HEK293 (cell line): ENCODE results near the gene ARMH2.

Experiments
- KLF16 ChIP-seq: fragments of 450-650 bp; formaldehyde crosslinking; IDR thresholded peaks from 2 replicates; pipeline ENCODE4 v1.5.1; 2017; ENCODE audit warnings: missing biosample characterization, missing genetic modification characterization
- YY1 ChIP-seq: fragments of 450-650 bp; formaldehyde crosslinking; IDR thresholded peaks from 2 replicates; pipeline ENCODE4 v1.5.1; 2018; ENCODE audit warnings: missing biosample characterization, missing genetic modification characterization
- ZEB2 ChIP-seq: fragments of 450-650 bp; formaldehyde crosslinking; IDR thresholded peaks from 2 replicates; pipeline ENCODE4 v1.5.1; 2016; ENCODE audit warnings: missing biosample characterization, missing genetic modification characterization
- ZNF174 ChIP-seq: fragments of 450-650 bp; formaldehyde crosslinking; IDR thresholded peaks from 2 replicates; pipeline ENCODE4 v1.5.0; 2017; ENCODE audit warnings: missing biosample characterization, mild to moderate bottlenecking, missing genetic modification characterization
- ZNF311 ChIP-seq: fragments of 450-650 bp; formaldehyde crosslinking; IDR thresholded peaks from 2 replicates; pipeline ENCODE4 v1.5.1; 2017; ENCODE audit warnings: missing biosample characterization, missing genetic modification characterization, borderline replicate concordance
- ZNF501 ChIP-seq: fragments of 450-650 bp; formaldehyde crosslinking; IDR thresholded peaks from 2 replicates; pipeline ENCODE4 v1.5.1; 2016; ENCODE audit warnings: missing biosample characterization, missing genetic modification characterization
- ZNF548 ChIP-seq: fragments of 450-650 bp; formaldehyde crosslinking; IDR thresholded peaks from 2 replicates; pipeline ENCODE4 v1.5.1; 2016; ENCODE audit warnings: missing biosample characterization, missing genetic modification characterization
- ZNF561 ChIP-seq: fragments of 450-650 bp; IDR thresholded peaks from 2 replicates; pipeline ENCODE4 v1.5.1; 2018; ENCODE audit warnings: missing biosample characterization, missing genetic modification characterization, borderline replicate concordance
- ZSCAN30 ChIP-seq: fragments of 450-650 bp; IDR thresholded peaks from 2 replicates; pipeline ENCODE4 v1.5.1; 2018; ENCODE audit warnings: missing biosample characterization, mild to moderate bottlenecking, missing genetic modification characterization, moderate library complexity
- TF ChIP-seq, protein P1 (sequence below): fragments of 450-650 bp; formaldehyde crosslinking; IDR thresholded peaks from 2 replicates; pipeline ENCODE4 v1.5.1; 2016; ENCODE audit warnings: missing biosample characterization, missing genetic modification characterization
- TF ChIP-seq, protein P2 (sequence below): IDR thresholded peaks from 2 replicates; pipeline ENCODE4 v1.6.1; 2011; ENCODE audit warnings: mild to moderate bottlenecking, low read depth, low read length, borderline replicate concordance
- TF ChIP-seq, protein P3 (sequence below): sonication (generic); formaldehyde crosslinking; IDR thresholded peaks from 2 replicates; pipeline ENCODE4 v1.8.1; 2022; ENCODE audit warnings: mild to moderate bottlenecking, moderate library complexity, missing genetic modification reagents

DNA sequence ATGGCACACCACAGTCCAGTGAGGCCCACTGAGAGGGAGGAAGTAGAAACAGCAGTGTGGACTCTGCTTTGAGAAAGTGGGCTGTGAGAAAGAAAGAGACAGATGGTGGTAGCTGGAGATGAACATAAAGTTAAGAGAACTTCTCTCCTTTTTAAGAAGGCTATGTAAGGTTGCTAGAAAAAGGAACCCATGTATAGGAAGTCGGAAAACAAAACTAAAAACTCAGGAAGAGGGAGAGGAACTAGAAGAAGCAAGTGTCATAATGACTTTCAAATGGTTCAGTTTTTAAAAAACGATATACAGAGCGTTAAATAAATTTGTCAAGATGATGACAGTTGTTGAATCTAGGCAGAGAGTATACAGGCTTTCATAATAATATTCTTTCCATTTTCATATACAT is 49.4 kb downstream of the ARMH2 start:
- TF ChIP-seq YY1 (tag by site-specific recombination) (no peak), ZNF501 (tag by site-specific recombination) (no peak), KLF16 (tag by site-specific recombination) (no peak), ZSCAN30 (tag by site-specific recombination) (no peak), ZNF311 (tag by site-specific recombination) (no peak), ZNF174 (no peak), ZEB2 (tag by site-specific recombination) (no peak), ZNF548 (tag by site-specific recombination) (no peak), ZNF561 (tag by site-specific recombination) (no peak)
- TF ChIP-seq, protein P1, sequence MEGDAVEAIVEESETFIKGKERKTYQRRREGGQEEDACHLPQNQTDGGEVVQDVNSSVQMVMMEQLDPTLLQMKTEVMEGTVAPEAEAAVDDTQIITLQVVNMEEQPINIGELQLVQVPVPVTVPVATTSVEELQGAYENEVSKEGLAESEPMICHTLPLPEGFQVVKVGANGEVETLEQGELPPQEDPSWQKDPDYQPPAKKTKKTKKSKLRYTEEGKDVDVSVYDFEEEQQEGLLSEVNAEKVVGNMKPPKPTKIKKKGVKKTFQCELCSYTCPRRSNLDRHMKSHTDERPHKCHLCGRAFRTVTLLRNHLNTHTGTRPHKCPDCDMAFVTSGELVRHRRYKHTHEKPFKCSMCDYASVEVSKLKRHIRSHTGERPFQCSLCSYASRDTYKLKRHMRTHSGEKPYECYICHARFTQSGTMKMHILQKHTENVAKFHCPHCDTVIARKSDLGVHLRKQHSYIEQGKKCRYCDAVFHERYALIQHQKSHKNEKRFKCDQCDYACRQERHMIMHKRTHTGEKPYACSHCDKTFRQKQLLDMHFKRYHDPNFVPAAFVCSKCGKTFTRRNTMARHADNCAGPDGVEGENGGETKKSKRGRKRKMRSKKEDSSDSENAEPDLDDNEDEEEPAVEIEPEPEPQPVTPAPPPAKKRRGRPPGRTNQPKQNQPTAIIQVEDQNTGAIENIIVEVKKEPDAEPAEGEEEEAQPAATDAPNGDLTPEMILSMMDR (tag by site-specific recombination) = no peak
- TF ChIP-seq, protein P2, sequence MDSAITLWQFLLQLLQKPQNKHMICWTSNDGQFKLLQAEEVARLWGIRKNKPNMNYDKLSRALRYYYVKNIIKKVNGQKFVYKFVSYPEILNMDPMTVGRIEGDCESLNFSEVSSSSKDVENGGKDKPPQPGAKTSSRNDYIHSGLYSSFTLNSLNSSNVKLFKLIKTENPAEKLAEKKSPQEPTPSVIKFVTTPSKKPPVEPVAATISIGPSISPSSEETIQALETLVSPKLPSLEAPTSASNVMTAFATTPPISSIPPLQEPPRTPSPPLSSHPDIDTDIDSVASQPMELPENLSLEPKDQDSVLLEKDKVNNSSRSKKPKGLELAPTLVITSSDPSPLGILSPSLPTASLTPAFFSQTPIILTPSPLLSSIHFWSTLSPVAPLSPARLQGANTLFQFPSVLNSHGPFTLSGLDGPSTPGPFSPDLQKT = no peak
- TF ChIP-seq, protein P3, sequence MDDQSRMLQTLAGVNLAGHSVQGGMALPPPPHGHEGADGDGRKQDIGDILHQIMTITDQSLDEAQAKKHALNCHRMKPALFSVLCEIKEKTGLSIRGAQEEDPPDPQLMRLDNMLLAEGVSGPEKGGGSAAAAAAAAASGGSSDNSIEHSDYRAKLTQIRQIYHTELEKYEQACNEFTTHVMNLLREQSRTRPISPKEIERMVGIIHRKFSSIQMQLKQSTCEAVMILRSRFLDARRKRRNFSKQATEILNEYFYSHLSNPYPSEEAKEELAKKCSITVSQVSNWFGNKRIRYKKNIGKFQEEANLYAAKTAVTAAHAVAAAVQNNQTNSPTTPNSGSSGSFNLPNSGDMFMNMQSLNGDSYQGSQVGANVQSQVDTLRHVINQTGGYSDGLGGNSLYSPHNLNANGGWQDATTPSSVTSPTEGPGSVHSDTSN (CRISPR knock-in tag) = no peak
